ENCODE results near the gene POU4F2.

The POU4F2 gene

GRCh38 chr4:146638786-146639505 is at the start of gene POU4F2:
Gene POU4F2, plus strand, starts transcription at chr4:146638893. Its CDS starts 248 bp downstream, at chr4:146639141.
- DNase-seq, result peak; percentile 47

- no peak for DNase-seq
These were observed 47.9 kb upstream of the POU4F2 start for GRCh38 chr4:146590801-146591200.

- no peak for DNase-seq
These were observed 46.7 kb upstream of the POU4F2 start for GRCh38 chr4:146592019-146592418.

- DNase-seq, result no peak
These were observed 5.8 kb upstream of the POU4F2 start for GRCh38 chr4:146632770-146633470.

GRCh38 chr4:146633471-146633800 is 5.3 kb upstream of the POU4F2 start:
- DNase-seq, result no peak

- no peak for DNase-seq
These were observed 3.9 kb upstream of the POU4F2 start for GRCh38 chr4:146634825-146635224.

- DNase-seq, result peak; percentile 31
These were observed 916 bp upstream of the POU4F2 start for GRCh38 chr4:146637621-146638332.

- DNase-seq, result peak; percentile 36
These were observed 334 bp upstream of the POU4F2 start for GRCh38 chr4:146638333-146638785.

- no peak for DNase-seq
These were observed 826 bp downstream of the POU4F2 start for GRCh38 chr4:146639506-146639932.

GRCh38 chr4:146640021-146640464 is 1.4 kb downstream of the POU4F2 start:
- DNase-seq, result no peak

GRCh38 chr4:146640465-146641061 is 1.9 kb downstream of the POU4F2 start:
- no peak for DNase-seq

- DNase-seq, result no peak
These were observed 3.1 kb downstream of the POU4F2 start for GRCh38 chr4:146641762-146642161.

- no peak for DNase-seq
These were observed 5.2 kb downstream of the POU4F2 start for GRCh38 chr4:146643812-146644401.

GRCh38 chr4:146645921-146646320 is 7.2 kb downstream of the POU4F2 start:
- DNase-seq, result no peak

GRCh38 chr4:146646593-146647325 is 8.1 kb downstream of the POU4F2 start:
- DNase-seq, result no peak

- no peak for DNase-seq
These were observed 9.1 kb downstream of the POU4F2 start for GRCh38 chr4:146647615-146648460.

- DNase-seq, result peak; percentile 4
These were observed 9.7 kb downstream of the POU4F2 start for GRCh38 chr4:146648461-146648783.

GRCh38 chr4:146649232-146649631 is 10.5 kb downstream of the POU4F2 start:
- no peak for DNase-seq

- no peak for DNase-seq
These were observed 11.3 kb downstream of the POU4F2 start for GRCh38 chr4:146650034-146650433.

- peak; percentile 47 for DNase-seq
These were observed 16.2 kb downstream of the POU4F2 start for GRCh38 chr4:146654687-146655520.

- no peak for DNase-seq
These were observed 16.8 kb downstream of the POU4F2 start for GRCh38 chr4:146655521-146655856.

All from NCI-H69 (cell line).